Measurements from ENCODE around the gene PRSS57.

DNA sequence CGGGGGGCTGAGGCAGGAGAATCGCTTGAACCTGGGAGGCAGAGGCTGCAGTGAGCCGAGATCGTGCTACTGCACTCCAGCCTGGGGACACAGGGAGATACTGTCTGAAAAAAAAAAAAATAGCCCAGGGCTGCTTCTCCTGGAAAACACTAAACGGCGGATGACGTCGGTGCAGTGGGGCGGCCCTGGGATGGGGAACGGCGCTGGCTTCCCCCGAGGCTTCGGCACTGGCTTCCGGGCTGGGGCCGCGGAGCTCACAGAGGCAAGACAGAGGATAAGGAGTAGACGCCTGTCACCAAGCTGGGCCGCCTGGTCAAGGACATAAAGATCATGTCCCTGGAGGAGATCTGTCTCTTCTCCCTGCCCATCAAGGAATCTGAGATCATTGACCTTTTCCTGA is 5.0 kb downstream of the PRSS57 start:
- TF ChIP-seq, protein P1, sequence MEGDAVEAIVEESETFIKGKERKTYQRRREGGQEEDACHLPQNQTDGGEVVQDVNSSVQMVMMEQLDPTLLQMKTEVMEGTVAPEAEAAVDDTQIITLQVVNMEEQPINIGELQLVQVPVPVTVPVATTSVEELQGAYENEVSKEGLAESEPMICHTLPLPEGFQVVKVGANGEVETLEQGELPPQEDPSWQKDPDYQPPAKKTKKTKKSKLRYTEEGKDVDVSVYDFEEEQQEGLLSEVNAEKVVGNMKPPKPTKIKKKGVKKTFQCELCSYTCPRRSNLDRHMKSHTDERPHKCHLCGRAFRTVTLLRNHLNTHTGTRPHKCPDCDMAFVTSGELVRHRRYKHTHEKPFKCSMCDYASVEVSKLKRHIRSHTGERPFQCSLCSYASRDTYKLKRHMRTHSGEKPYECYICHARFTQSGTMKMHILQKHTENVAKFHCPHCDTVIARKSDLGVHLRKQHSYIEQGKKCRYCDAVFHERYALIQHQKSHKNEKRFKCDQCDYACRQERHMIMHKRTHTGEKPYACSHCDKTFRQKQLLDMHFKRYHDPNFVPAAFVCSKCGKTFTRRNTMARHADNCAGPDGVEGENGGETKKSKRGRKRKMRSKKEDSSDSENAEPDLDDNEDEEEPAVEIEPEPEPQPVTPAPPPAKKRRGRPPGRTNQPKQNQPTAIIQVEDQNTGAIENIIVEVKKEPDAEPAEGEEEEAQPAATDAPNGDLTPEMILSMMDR (IDR thresholded peaks at IDR 0.05; ENCODE audit: low read length), result no peak
- TF ChIP-seq EZH2phosphoT487 (IDR thresholded peaks at IDR 0.05; ENCODE audit: low read length), result no peak
